NT2/D1 (cell line): ENCODE results near the gene PPIL1.

ENCODE experiments used
- SUZ12 ChIP-seq: IDR thresholded peaks from 2 replicates; pipeline ENCODE4 v1.6.1; 2011; ENCODE audit not compliant: insufficient read length, insufficient read depth; ENCODE audit errors: extremely low read depth
- YY1 ChIP-seq: IDR thresholded peaks from 2 replicates; pipeline ENCODE4 v1.6.1; 2011; ENCODE audit not compliant: insufficient read length, insufficient read depth
- ZNF274 ChIP-seq: IDR thresholded peaks from 2 replicates; pipeline ENCODE4 v1.6.1; 2011; ENCODE audit warnings: mild to moderate bottlenecking, low read depth, low read length

DNA sequence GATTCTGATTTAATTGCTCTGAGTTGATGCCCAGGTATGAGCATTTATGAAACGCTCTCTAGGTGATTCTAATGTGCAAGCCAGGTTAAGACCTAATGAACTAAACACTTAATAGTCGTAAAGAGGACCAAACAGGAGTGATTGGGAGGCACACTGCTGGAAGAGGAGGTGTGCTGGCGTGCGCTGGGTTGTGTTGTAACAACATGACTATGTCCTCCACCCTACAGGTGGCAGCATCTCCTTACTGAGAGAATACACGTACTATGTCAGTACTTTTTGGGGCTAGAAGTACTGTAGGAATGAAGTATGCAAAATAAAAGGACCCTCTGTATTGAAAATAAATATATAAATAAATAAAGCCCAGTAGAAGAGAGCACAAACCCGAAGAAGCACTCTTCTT, 23.0 kb upstream of the PPIL1 start:
- no peak for TF ChIP-seq ZNF274
- no peak for TF ChIP-seq SUZ12
- no peak for TF ChIP-seq YY1
